ENCODE results near the gene PLEKHG4B.

GRCh38 chr5:172421-172820 lies 80.5 kb downstream of the PLEKHG4B start:
- TF ChIP-seq CTCF (IDR thresholded peaks at IDR 0.05) (no peak), POLR2A (IDR thresholded peaks at IDR 0.05) (no peak)

All from thyroid gland (tissue), 4 donors.